Stimulated activated CD4-positive, alpha-beta T cell treated with anti-CD3 and anti-CD28 coated beads, Interleukin-4, amount 100 ng/mL, for 48 hours (primary cell): Measurements from ENCODE around the gene RNASE13.

ENCODE experiments used
- DNase-seq, 2 donors: peaks; one replicate each; pipeline ENCODE4 v3.0.0-alpha.2; 2020; ENCODE audit warnings: low read depth in 2 of 2

RNASE13 gene

GRCh38 chr14:21066882-21067502 lies 32.4 kb upstream of the RNASE13 start:
- DNase-seq: no peak

GRCh38 chr14:21063479-21063878 lies 28.9 kb upstream of the RNASE13 start:
- DNase-seq: no peak

GRCh38 chr14:21061347-21061668 lies 26.7 kb upstream of the RNASE13 start:
- no peak for DNase-seq

GRCh38 chr14:21060614-21061346 lies 26.2 kb upstream of the RNASE13 start:
- DNase-seq: no peak

- no peak for DNase-seq
Observed at GRCh38 chr14:21059842-21060613, 25.4 kb upstream of the RNASE13 start.

- DNase-seq: no peak
Observed at GRCh38 chr14:21058903-21059302, 24.3 kb upstream of the RNASE13 start.

- DNase-seq: no peak
Observed at GRCh38 chr14:21057803-21058675, 23.4 kb upstream of the RNASE13 start, which contains the start of gene RNASE8. Gene RNASE8 (plus strand): TSS chr14:21057822. CDS start chr14:21057893, 71 bp downstream.

- no peak for DNase-seq
Observed at GRCh38 chr14:21056520-21057163, 22.0 kb upstream of the RNASE13 start.

GRCh38 chr14:21055432-21056117 lies 21.0 kb upstream of the RNASE13 start:
- no peak for DNase-seq

GRCh38 chr14:21054768-21055145 lies 20.1 kb upstream of the RNASE13 start:
- DNase-seq: no peak

- no peak for DNase-seq
Observed at GRCh38 chr14:21054123-21054767, 19.6 kb upstream of the RNASE13 start.

GRCh38 chr14:21053184-21054122 lies 18.8 kb upstream of the RNASE13 start:
- no peak for DNase-seq

GRCh38 chr14:21050597-21050996 lies 16.0 kb upstream of the RNASE13 start:
- DNase-seq: no peak

GRCh38 chr14:21049271-21049673 lies 14.7 kb upstream of the RNASE13 start:
- no peak for DNase-seq

- no peak for DNase-seq
Observed at GRCh38 chr14:21048638-21049037, 14.0 kb upstream of the RNASE13 start.

GRCh38 chr14:21047378-21047781 lies 12.8 kb upstream of the RNASE13 start:
- no peak for DNase-seq

- DNase-seq: no peak
Observed at GRCh38 chr14:21043974-21044618, 9.5 kb upstream of the RNASE13 start.

GRCh38 chr14:21043387-21043973 lies 8.9 kb upstream of the RNASE13 start:
- no peak for DNase-seq
